H4 (cell line): ENCODE data around the gene TRMT11. TPM values are rescaled to one million over a fixed set of nuclear protein-coding genes. Genes with fewer than 3 reads are reported as not detected.
"Not testable (repeated sequence)": the region's sequence is repeated elsewhere in the genome, so short reads cannot be mapped to it uniquely, and the experiment has no call there.

Experiments
- DNase-seq: peaks from one replicate; pipeline ENCODE4 v3.0.0-alpha.2; 2015; ENCODE audit warnings: low spot score
- total RNA-seq: library from RNA; depleted of rRNA; stranded (reverse); fragments of >200 nt; shearing (Covaris generic); gene quantifications from 2 replicates; pipeline ENCODE4 v1.2.3, GENCODE V29; 2014

Gene TRMT11
- total RNA-seq, 1 experiment from 2014 or later: 18.4 TPM

- no peak for DNase-seq
Measured at GRCh38 chr6:126042001-126042419, 55.7 kb downstream of the TRMT11 start.

GRCh38 chr6:126047648-126048047, 61.3 kb downstream of the TRMT11 start:
- no peak for DNase-seq

- DNase-seq: no peak
Measured at GRCh38 chr6:126048635-126049034, 62.3 kb downstream of the TRMT11 start.

GRCh38 chr6:126050795-126051194, 64.5 kb downstream of the TRMT11 start:
- no peak for DNase-seq

GRCh38 chr6:126051791-126052190, 65.5 kb downstream of the TRMT11 start:
- no peak for DNase-seq

- no peak for DNase-seq
Measured at GRCh38 chr6:126052485-126052884, 66.1 kb downstream of the TRMT11 start.

- DNase-seq: no peak
Measured at GRCh38 chr6:126054258-126054702, 67.9 kb downstream of the TRMT11 start.

GRCh38 chr6:126054802-126055201, 68.5 kb downstream of the TRMT11 start:
- no peak for DNase-seq

- no peak for DNase-seq
Measured at GRCh38 chr6:126055449-126055848, 69.1 kb downstream of the TRMT11 start.

GRCh38 chr6:126056355-126057004, 70.1 kb downstream of the TRMT11 start:
- DNase-seq: no peak

- DNase-seq: not testable (repeated sequence)
Measured at GRCh38 chr6:126058085-126058484, 71.7 kb downstream of the TRMT11 start.

- DNase-seq: no peak
Measured at GRCh38 chr6:126060400-126060799, 74.1 kb downstream of the TRMT11 start.

GRCh38 chr6:126063512-126064146, 77.3 kb downstream of the TRMT11 start:
- DNase-seq: peak; percentile 7

- DNase-seq: no peak
Measured at GRCh38 chr6:126064257-126064747, 78.0 kb downstream of the TRMT11 start.

GRCh38 chr6:126064748-126065401, 78.5 kb downstream of the TRMT11 start:
- peak; percentile 25 for DNase-seq

GRCh38 chr6:126066053-126067048, 80.0 kb downstream of the TRMT11 start:
- DNase-seq: no peak

- no peak for DNase-seq
Measured at GRCh38 chr6:126067073-126067472, 80.7 kb downstream of the TRMT11 start.

- DNase-seq: no peak
Measured at GRCh38 chr6:126069449-126069848, 83.1 kb downstream of the TRMT11 start.

GRCh38 chr6:126071000-126071647, 84.8 kb downstream of the TRMT11 start:
- no peak for DNase-seq

- DNase-seq: no peak
Measured at GRCh38 chr6:126072172-126072571, 85.8 kb downstream of the TRMT11 start.

- no peak for DNase-seq
Measured at GRCh38 chr6:126072834-126073233, 86.5 kb downstream of the TRMT11 start.
